Astrocyte (in vitro differentiated cells and primary cell): ENCODE measurements around the gene SLC22A31.

Experiments
- EZH2 ChIP-seq: IDR thresholded peaks from 2 replicates; pipeline ENCODE4 v1.6.1; 2012; ENCODE audit warnings: mild to moderate bottlenecking, low read length, inconsistent platforms; ENCODE audit not compliant: insufficient read depth
- TF ChIP-seq, protein P1 (sequence below): IDR thresholded peaks from 2 replicates; pipeline ENCODE4 v1.5.1; 2011; ENCODE audit warnings: low read depth, mild to moderate bottlenecking, inconsistent platforms, low read length, moderate library complexity; ENCODE audit not compliant: insufficient read depth

DNA sequence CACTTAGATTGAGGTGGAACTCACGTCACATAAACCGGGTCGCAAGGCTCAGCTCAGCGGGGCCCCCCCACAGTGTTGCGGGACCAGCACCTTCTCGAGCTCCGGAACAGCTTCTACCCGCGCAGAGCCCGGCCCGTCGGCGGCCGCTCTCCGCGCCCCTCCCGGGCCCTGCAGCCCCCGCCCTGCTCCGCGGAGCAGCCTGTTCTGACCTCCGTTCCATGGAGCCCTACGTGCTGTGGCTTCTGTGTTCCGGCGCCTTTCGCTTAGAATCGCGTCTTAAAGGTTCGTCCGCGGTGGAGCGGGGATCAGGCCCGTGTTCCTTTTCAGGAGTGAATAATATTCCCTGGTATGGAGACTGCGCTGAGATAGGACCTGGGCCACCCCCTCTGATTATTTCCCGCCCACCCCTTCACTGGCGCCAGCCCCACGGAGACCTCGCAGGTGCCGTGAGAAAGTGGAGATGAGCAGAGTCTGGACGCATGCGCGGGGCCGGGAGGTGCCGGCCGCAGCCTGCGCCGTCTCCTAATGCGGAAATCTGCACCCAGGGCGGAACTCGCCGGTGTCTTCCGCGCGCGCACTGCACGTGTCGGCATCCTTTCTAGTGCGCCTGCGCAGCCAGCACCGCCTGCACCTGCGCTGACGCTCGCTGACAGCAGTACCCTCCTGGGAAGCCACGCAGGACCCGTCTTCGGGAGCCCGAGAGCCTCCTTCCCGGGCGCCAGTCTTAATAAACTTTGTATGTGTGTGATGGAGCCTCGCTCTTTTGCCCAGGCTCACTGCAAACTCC, 48.1 kb upstream of the SLC22A31 start:
- TF ChIP-seq, protein P1, sequence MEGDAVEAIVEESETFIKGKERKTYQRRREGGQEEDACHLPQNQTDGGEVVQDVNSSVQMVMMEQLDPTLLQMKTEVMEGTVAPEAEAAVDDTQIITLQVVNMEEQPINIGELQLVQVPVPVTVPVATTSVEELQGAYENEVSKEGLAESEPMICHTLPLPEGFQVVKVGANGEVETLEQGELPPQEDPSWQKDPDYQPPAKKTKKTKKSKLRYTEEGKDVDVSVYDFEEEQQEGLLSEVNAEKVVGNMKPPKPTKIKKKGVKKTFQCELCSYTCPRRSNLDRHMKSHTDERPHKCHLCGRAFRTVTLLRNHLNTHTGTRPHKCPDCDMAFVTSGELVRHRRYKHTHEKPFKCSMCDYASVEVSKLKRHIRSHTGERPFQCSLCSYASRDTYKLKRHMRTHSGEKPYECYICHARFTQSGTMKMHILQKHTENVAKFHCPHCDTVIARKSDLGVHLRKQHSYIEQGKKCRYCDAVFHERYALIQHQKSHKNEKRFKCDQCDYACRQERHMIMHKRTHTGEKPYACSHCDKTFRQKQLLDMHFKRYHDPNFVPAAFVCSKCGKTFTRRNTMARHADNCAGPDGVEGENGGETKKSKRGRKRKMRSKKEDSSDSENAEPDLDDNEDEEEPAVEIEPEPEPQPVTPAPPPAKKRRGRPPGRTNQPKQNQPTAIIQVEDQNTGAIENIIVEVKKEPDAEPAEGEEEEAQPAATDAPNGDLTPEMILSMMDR, result no peak
- TF ChIP-seq EZH2, result no peak
